Middle frontal gyrus (tissue), 1 donor: ENCODE data around the gene PUM2.

Experiments
- DNase-seq: peaks from one replicate; pipeline ENCODE4 v3.0.0-alpha.2; 2015; ENCODE audit warnings: low spot score; ENCODE audit errors: extremely low spot score

The PUM2 gene

DNA sequence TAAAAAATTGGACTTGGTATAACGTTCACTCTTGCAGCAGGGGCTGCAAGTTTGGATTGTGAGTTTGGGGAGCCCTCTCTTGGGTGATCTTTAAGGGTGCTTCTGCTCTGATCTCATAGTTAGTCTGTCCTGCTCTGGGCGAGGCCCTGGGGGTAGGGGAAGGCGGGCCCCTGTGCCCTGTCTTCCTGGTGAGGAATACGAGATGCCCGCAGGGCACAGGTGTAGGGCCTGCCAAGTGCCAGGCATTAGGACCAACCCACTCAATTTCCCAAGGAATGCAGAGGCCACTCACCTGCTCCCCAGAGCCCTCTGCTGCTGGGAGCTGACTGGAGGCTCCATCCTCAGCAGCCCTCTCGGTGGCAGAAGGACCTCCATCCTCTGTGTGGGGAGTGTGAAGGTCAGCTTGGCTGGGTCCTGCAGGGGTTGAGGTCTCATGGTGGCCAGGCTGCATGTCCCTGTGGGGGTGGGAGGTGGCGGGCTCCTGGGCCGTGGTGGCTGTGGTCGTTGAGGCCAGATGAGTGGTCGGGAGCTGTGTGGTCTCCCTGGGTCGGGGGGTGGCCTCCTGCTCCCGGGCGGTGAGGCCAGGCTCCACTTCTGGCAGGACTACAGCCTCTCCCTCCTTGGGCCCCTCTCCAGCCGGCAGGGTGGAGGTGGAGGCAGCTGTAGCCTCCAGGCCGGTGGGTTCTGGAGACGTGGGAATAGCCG lies 147.0 kb downstream of the PUM2 start:
- no peak for DNase-seq

- DNase-seq, result no peak
Observed at GRCh38 chr2:20203072-20203471, 147.6 kb downstream of the PUM2 start.

DNA sequence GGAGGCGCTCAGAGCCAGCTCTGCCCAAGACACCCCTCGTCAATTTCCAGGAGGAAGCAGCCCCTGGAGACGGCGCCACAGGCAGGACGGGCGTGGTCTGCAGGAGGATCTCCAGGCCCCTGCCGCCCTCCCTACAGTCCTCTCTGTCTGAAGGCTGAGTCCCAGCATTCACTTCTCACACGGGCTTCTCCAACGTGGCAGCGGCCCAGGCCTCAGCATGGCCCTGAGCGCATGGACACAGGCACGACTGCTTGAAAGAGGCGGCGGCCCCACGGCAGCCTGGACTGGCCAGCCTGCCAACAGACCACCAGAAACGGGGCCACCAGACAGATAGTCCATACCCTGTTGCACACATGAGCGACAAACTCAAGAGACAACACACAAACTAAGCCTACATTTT lies 149.0 kb downstream of the PUM2 start:
- no peak for DNase-seq

DNA sequence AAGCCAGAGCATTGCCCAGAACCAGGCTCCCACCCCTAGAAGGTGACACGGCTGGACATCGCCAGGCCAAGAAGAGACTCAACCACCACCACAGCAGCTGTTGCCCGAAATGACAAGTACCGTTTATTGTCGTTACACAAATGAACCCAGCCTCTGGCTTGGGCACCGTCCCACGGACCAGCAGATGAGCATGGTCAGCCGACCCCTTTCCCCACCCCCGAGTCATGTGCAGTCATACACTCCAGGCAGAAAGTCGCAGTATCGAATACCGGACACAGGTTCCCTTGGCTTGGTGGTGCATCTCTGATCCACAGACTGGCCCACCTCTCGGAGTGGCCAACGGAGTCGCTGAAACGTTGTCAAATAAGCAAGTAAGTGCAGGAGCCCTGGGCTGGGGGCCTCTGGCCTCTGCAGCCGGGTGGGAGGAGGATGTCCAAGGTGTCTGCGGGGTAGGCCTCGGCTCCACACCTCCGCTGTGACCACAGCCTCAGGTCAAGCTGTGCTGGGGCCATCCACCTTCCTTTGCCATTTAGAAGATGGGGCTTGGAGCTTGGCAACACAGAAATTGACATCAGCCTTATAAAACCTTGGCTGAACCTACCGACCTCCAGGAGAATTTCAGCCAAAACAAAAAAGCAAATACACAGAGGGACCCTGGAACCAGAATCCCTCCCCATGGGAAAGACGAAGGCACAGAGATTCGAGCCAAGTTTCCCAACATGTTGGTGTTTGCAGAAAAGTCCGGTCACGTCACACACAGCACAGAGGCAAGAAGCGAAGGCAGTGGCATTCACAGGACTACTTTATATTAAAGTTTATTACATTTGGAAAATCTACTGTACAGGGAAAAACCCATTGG lies 149.7 kb downstream of the PUM2 start:
- DNase-seq, result no peak

- no peak for DNase-seq
Observed at GRCh38 chr2:20199633-20200270, 150.9 kb downstream of the PUM2 start.

DNA sequence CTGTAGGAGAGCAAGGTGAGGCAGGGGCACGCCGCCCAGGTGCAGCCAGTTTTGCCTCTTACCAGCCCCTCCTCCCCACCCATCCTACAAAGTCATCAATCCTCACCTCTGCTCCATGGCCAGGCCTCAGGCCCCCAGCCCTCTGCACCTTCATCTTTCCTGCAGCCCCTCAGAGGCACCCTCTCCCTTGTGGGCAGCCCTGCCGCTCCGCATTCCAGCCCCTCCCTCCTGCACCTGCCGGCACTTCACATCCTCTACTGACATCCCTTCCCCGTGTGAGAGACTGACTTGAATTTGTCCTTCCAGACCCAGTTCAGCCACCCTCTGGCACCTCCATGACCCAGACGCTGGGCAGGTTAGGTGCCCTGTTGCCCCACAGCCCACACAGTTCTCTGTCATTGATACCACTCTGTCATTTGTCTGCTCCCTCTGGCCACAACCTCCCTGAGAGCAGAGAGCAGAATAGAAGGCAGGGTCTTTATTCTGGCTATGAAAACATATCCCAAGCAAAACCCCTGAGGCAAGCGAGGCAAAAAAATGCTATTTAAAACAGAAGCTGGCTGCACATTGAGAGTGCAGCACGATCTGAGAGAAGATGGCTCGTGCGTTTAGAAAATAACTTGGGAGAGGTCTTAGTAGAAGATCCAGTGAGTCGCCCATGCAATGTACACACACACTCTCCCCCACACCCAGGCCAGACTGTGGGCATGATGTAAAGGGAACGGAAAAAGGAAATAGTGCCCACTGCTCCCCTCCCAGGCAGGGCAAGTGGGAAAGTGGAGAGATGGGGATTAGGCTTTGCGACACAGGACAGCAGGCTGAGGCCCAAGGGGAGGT lies 151.6 kb downstream of the PUM2 start:
- no peak for DNase-seq
